ENCODE results near the gene DOP1A.

DOP1A gene

GRCh38 chr6:83061190-83061589 lies 6.3 kb upstream of the DOP1A start:
- TF ChIP-seq, protein P1, sequence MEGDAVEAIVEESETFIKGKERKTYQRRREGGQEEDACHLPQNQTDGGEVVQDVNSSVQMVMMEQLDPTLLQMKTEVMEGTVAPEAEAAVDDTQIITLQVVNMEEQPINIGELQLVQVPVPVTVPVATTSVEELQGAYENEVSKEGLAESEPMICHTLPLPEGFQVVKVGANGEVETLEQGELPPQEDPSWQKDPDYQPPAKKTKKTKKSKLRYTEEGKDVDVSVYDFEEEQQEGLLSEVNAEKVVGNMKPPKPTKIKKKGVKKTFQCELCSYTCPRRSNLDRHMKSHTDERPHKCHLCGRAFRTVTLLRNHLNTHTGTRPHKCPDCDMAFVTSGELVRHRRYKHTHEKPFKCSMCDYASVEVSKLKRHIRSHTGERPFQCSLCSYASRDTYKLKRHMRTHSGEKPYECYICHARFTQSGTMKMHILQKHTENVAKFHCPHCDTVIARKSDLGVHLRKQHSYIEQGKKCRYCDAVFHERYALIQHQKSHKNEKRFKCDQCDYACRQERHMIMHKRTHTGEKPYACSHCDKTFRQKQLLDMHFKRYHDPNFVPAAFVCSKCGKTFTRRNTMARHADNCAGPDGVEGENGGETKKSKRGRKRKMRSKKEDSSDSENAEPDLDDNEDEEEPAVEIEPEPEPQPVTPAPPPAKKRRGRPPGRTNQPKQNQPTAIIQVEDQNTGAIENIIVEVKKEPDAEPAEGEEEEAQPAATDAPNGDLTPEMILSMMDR (conservative IDR thresholded peaks at IDR 0.05), result no peak
- TF ChIP-seq ZFX (IDR thresholded peaks at IDR 0.05), result no peak
- H3K27ac ChIP-seq, result no peak overlapping the region

DNA sequence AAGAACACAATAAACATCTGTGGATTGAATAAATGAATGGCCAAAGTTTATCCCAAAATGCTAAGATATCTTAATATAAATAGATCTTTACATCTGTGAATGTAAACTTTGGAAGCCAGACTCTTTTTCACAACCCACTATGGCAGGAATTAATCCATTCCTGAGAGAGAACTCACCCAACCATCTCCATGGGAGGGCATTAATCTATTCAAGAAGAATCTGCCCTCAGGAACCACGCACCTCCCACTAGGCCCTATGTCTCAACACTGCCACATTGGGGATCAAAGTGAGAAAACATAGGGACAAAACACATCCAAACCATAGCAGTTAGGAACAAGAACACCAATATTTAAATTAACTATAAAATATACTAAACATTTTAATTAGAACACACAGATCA lies 5.2 kb upstream of the DOP1A start:
- no peak overlapping the region for H3K27ac ChIP-seq
- TF ChIP-seq ZFX (IDR thresholded peaks at IDR 0.05), result no peak
- TF ChIP-seq, protein P1 (conservative IDR thresholded peaks at IDR 0.05), result no peak

DNA sequence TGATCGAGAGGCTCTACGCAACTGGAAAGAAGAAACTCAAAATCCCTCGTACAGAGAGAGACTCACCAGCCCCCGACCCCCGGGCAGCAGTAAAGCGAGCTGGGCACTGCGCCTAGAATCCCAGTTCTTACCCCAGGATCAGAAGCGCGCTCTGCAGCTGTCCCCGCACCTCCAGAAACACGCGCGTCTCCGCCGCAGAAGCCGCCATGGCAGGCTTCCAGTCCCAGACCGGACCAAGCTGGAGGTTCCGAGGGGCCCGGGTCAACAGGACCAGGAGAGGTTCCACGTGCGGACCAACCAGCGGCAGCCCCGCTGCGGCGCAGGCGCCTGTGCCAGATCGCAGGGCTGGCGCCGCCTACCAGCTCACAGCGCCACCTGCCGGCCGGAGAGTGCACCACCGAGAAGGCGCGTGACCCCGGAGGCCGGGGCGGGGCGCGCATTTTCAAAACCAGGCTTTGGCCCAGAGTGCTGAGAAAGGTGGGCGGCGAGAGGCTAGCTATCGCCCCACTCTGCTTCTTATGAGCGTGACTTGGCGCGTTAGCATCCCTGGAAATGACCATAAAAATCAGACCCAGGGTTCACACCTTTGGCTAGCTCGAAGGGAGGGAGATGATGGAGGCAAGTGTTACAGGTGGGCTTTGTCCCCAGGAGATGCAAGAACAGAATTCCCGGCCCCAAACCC lies 1.8 kb upstream of the DOP1A start, which contains the start of gene UBE3D:
Gene UBE3D (minus strand): TSS at position 331 of the 682 bp plus-strand sequence. CDS start 123 bp downstream, at position 208.
- H3K27ac ChIP-seq, result peak within 1 kb of the TSS; percentile 71
- TF ChIP-seq ZFX (IDR thresholded peaks at IDR 0.05), result no peak
- TF ChIP-seq, protein P1 (conservative IDR thresholded peaks at IDR 0.05), result peak; percentile 95

DNA sequence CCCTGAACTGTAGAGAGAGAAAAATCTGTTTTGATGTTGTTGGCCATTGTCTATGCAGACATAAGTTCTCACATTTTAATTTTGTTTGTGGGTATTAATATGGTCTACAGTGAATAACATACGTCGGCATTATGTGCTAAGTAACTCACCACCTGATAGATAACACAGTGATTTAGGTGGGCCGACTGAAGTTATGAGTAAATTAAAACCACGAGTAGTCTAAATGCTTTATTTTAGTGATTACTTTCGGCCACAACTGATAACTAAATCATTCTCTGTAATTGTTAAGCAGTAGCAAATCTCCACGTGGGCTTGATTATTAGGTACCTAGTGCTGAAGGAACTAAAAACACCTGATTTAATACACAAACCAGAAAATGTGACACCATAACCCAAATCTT lies 1.1 kb downstream of the DOP1A start:
- no peak for TF ChIP-seq ZFX (IDR thresholded peaks at IDR 0.05)
- TF ChIP-seq, protein P1 (conservative IDR thresholded peaks at IDR 0.05), result no peak
- no peak overlapping the region for H3K27ac ChIP-seq

DNA sequence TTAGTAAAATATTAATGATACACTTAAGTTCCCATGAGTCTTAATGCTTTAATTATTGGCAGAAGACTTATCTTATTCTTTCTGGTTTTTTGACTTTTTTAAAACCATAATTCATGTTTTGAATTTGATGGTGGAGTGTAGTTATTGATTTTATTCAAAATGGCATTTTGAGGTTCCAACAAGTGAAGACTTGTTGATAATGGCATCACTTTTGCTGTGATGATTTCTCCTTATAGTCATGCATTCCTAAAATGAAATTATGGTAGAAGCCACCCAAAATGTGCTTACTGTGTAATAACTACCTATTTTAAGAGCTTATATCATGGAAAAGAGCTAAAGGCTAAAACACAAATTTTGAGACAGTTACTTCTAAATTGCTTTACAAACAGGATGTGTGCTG lies 2.2 kb downstream of the DOP1A start:
- TF ChIP-seq, protein P1 (conservative IDR thresholded peaks at IDR 0.05), result no peak
- no peak for TF ChIP-seq ZFX (IDR thresholded peaks at IDR 0.05)
- no peak overlapping the region for H3K27ac ChIP-seq

GRCh38 chr6:83071023-83071422 lies 3.6 kb downstream of the DOP1A start:
- no peak for TF ChIP-seq ZFX (IDR thresholded peaks at IDR 0.05)
- TF ChIP-seq, protein P1 (conservative IDR thresholded peaks at IDR 0.05), result no peak

DNA sequence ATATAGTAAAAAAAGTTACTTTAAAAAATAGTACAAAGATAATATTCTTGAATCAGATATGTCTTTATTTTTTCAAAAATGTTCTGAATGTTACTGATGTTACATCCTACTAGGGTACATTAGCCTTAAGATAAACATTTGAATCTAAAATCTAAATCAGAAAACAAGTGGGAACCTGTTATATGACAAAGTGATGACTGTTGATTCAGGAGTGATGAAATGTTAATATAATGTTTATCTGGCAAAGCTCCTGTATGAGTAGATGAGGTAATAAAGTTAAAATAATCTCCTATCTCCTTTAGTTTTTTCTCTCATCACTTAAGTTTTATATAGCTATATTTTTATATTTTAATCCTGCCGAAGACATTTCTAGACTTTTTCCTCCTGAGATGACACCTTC lies 4.2 kb downstream of the DOP1A start:
- no peak for TF ChIP-seq ZFX (IDR thresholded peaks at IDR 0.05)
- TF ChIP-seq, protein P1 (conservative IDR thresholded peaks at IDR 0.05), result no peak
- no peak overlapping the region; the same call in 1 of the 2 replicates for H3K27ac ChIP-seq

More at GRCh38 chr6:83071023-83071422, 3.6 kb downstream of the DOP1A start:
- peak overlapping the region; percentile 82 for H3K27ac ChIP-seq
